ENCODE data around the gene TBC1D2.

DNA sequence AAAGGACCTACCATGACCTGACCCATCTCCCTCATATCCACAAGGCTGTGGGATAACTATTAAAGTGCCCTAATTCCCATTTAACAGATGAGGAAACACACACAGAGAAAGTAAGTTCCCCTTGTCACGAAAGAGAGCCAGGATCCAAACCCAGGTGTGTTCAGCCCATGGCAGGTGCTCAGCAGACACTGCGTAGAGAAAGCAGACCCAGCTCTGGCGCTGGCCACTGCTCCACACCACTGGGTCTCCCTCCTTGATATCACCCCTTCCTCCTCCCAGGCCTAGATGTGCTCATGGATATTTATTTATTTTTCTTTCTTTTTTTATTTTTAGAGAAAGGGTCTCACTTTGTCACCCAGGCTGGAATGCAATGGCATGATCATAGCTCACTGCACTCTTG lies 39.1 kb downstream of the TBC1D2 start:
- TF ChIP-seq TAF1 (conservative IDR thresholded peaks at IDR 0.05) (no peak), ATF3 (IDR thresholded peaks at IDR 0.05) (no peak)

Measured in liver (tissue), 1 donor.